Ishikawa (cell line): ENCODE measurements around the gene GIT1.

Experiments used
- CREB1 ChIP-seq: IDR thresholded peaks from 2 replicates; pipeline ENCODE4 v1.6.1; 2012; ENCODE audit warnings: low read depth
- EP300 ChIP-seq: IDR thresholded peaks from 2 replicates; pipeline ENCODE4 v1.6.1; 2012; ENCODE audit warnings: borderline replicate concordance
- MAX ChIP-seq: IDR thresholded peaks from 2 replicates; pipeline ENCODE4 v1.6.1; 2012
- REST ChIP-seq: IDR thresholded peaks from 2 replicates; pipeline ENCODE4 v1.6.1; 2012; ENCODE audit warnings: low read depth, mild to moderate bottlenecking
- TAF1 ChIP-seq: IDR thresholded peaks from 2 replicates; pipeline ENCODE4 v1.6.1; 2012; ENCODE audit warnings: low read depth, mild to moderate bottlenecking
- TEAD4 ChIP-seq: IDR thresholded peaks from 2 replicates; pipeline ENCODE4 v1.6.1; 2012
- YY1 ChIP-seq: IDR thresholded peaks from 2 replicates; pipeline ENCODE4 v1.6.1; 2012; ENCODE audit warnings: low read depth

GRCh38 chr17:29557739-29558116, 31.7 kb downstream of the GIT1 start:
- no peak for TF ChIP-seq MAX
- no peak for TF ChIP-seq TAF1
- TF ChIP-seq TEAD4 = no peak
- no peak for TF ChIP-seq YY1
- TF ChIP-seq EP300 = no peak
- no peak for TF ChIP-seq CREB1
- TF ChIP-seq REST = no peak
